ENCODE measurements around the gene EIF6.
"Not testable (repeated sequence)": the region's sequence is repeated elsewhere in the genome, so short reads cannot be mapped to it uniquely, and the experiment has no call there.

The EIF6 gene

GRCh38 chr20:35320396-35321126 lies 36.0 kb upstream of the EIF6 start:
- H3K9me3 ChIP-seq (ENCODE audit: low read length), result no peaks in the 10 kb centered on the region
- H3K36me3 ChIP-seq (ENCODE audit: insufficient read depth, low read length), result no peaks in the 10 kb centered on the region
- H3K4me1 ChIP-seq (ENCODE audit: insufficient read depth, low read length), result peaks cover 45% of the 10 kb centered on the region
- no peak overlapping the region for H3K9ac ChIP-seq (ENCODE audit: low read length)
- no peaks in the 10 kb centered on the region for H3K27me3 ChIP-seq (ENCODE audit: control insufficient read depth in 1 of 2, insufficient read depth in 2 of 2, low read length in 2 of 2)
- H3K27ac ChIP-seq (ENCODE audit: low read depth, low read length), result peak overlapping the region; percentile 82
- H3K4me3 ChIP-seq (ENCODE audit: low read depth in 1 of 2, low read length in 2 of 2), result no peak overlapping the region

- H3K4me3 ChIP-seq (ENCODE audit: low read depth in 1 of 2, low read length in 2 of 2), result no peak overlapping the region
- peak overlapping the region; percentile 82 for H3K27ac ChIP-seq (ENCODE audit: low read depth, low read length)
- H3K4me1 ChIP-seq (ENCODE audit: insufficient read depth, low read length), result peaks cover 46% of the 10 kb centered on the region
- H3K36me3 ChIP-seq (ENCODE audit: insufficient read depth, low read length), result no peaks in the 10 kb centered on the region
- H3K9me3 ChIP-seq (ENCODE audit: low read length), result no peaks in the 10 kb centered on the region
- H3K27me3 ChIP-seq (ENCODE audit: control insufficient read depth in 1 of 2, insufficient read depth in 2 of 2, low read length in 2 of 2), result no peaks in the 10 kb centered on the region
- no peak overlapping the region for H3K9ac ChIP-seq (ENCODE audit: low read length)
These were observed 35.3 kb upstream of the EIF6 start for GRCh38 chr20:35319871-35320197.

GRCh38 chr20:35319192-35319870 lies 34.8 kb upstream of the EIF6 start:
- Histone ChIP-seq H3K36me3 (ENCODE audit: insufficient read depth, low read length) (no peaks in the 10 kb centered on the region), H3K27me3 (ENCODE audit: control insufficient read depth in 1 of 2, insufficient read depth in 2 of 2, low read length in 2 of 2) (no peaks in the 10 kb centered on the region), H3K4me3 (ENCODE audit: low read depth in 1 of 2, low read length in 2 of 2) (no peak overlapping the region), H3K9ac (ENCODE audit: low read length) (no peak overlapping the region), H3K4me1 (ENCODE audit: insufficient read depth, low read length) (peaks cover 46% of the 10 kb centered on the region), H3K27ac (ENCODE audit: low read depth, low read length) (peak overlapping the region; percentile 82), H3K9me3 (ENCODE audit: low read length) (no peaks in the 10 kb centered on the region)

- no peaks in the 10 kb centered on the region for H3K9me3 ChIP-seq (ENCODE audit: low read length)
- H3K4me3 ChIP-seq (ENCODE audit: low read depth in 1 of 2, low read length in 2 of 2), result no peak overlapping the region
- no peaks in the 10 kb centered on the region for H3K36me3 ChIP-seq (ENCODE audit: insufficient read depth, low read length)
- H3K27ac ChIP-seq (ENCODE audit: low read depth, low read length), result peak overlapping the region; percentile 82
- no peaks in the 10 kb centered on the region for H3K27me3 ChIP-seq (ENCODE audit: control insufficient read depth in 1 of 2, insufficient read depth in 2 of 2, low read length in 2 of 2)
- no peak overlapping the region for H3K9ac ChIP-seq (ENCODE audit: low read length)
- peaks cover 46% of the 10 kb centered on the region for H3K4me1 ChIP-seq (ENCODE audit: insufficient read depth, low read length)
These were observed 34.1 kb upstream of the EIF6 start for GRCh38 chr20:35318502-35319157.

GRCh38 chr20:35317416-35318210 lies 33.0 kb upstream of the EIF6 start:
- Histone ChIP-seq H3K27me3 (ENCODE audit: control insufficient read depth in 1 of 2, insufficient read depth in 2 of 2, low read length in 2 of 2) (no peaks in the 10 kb centered on the region), H3K9me3 (ENCODE audit: low read length) (no peaks in the 10 kb centered on the region), H3K4me3 (ENCODE audit: low read depth in 1 of 2, low read length in 2 of 2) (no peak overlapping the region), H3K9ac (ENCODE audit: low read length) (no peak overlapping the region), H3K27ac (ENCODE audit: low read depth, low read length) (peak overlapping the region; percentile 82), H3K36me3 (ENCODE audit: insufficient read depth, low read length) (no peaks in the 10 kb centered on the region), H3K4me1 (ENCODE audit: insufficient read depth, low read length) (peaks cover 46% of the 10 kb centered on the region)

- no peak overlapping the region for H3K4me3 ChIP-seq (ENCODE audit: low read depth in 1 of 2, low read length in 2 of 2)
- peaks cover 46% of the 10 kb centered on the region for H3K4me1 ChIP-seq (ENCODE audit: insufficient read depth, low read length)
These were observed 31.5 kb upstream of the EIF6 start for GRCh38 chr20:35316086-35316485.

GRCh38 chr20:35315632-35316020 lies 31.1 kb upstream of the EIF6 start:
- not testable (repeated sequence) for H3K36me3 ChIP-seq (ENCODE audit: insufficient read depth, low read length); H3K4me3 ChIP-seq (ENCODE audit: low read depth in 1 of 2, low read length in 2 of 2); H3K9me3 ChIP-seq (ENCODE audit: low read length); H3K27me3 ChIP-seq (ENCODE audit: control insufficient read depth in 1 of 2, insufficient read depth in 2 of 2, low read length in 2 of 2); H3K9ac ChIP-seq (ENCODE audit: low read length)
- Histone ChIP-seq H3K27ac (ENCODE audit: low read depth, low read length) (peak overlapping the region; percentile 10), H3K4me1 (ENCODE audit: insufficient read depth, low read length) (peaks cover 44% of the 10 kb centered on the region)

More at GRCh38 chr20:35316086-35316485, 31.5 kb upstream of the EIF6 start:
- no peaks in the 10 kb centered on the region for H3K9me3 ChIP-seq (ENCODE audit: low read length)
- peak overlapping the region; percentile 10 for H3K27ac ChIP-seq (ENCODE audit: low read depth, low read length)
- no peaks in the 10 kb centered on the region for H3K36me3 ChIP-seq (ENCODE audit: insufficient read depth, low read length)
- no peak overlapping the region for H3K9ac ChIP-seq (ENCODE audit: low read length)
- H3K27me3 ChIP-seq (ENCODE audit: control insufficient read depth in 1 of 2, insufficient read depth in 2 of 2, low read length in 2 of 2), result no peaks in the 10 kb centered on the region

- Histone ChIP-seq H3K4me1 (ENCODE audit: insufficient read depth, low read length) (peaks cover 38% of the 10 kb centered on the region), H3K36me3 (ENCODE audit: insufficient read depth, low read length) (no peaks in the 10 kb centered on the region), H3K4me3 (ENCODE audit: low read depth in 1 of 2, low read length in 2 of 2) (no peak overlapping the region), H3K27me3 (ENCODE audit: control insufficient read depth in 1 of 2, insufficient read depth in 2 of 2, low read length in 2 of 2) (no peaks in the 10 kb centered on the region), H3K9me3 (ENCODE audit: low read length) (no peaks in the 10 kb centered on the region), H3K9ac (ENCODE audit: low read length) (no peak overlapping the region), H3K27ac (ENCODE audit: low read depth, low read length) (no peak overlapping the region)
These were observed 30.5 kb upstream of the EIF6 start for GRCh38 chr20:35314816-35315631.

- Histone ChIP-seq H3K4me1 (ENCODE audit: insufficient read depth, low read length) (peaks cover 27% of the 10 kb centered on the region), H3K36me3 (ENCODE audit: insufficient read depth, low read length) (no peaks in the 10 kb centered on the region)
These were observed 27.7 kb upstream of the EIF6 start for GRCh38 chr20:35312318-35312717.

GRCh38 chr20:35311822-35312221 lies 27.2 kb upstream of the EIF6 start:
- Histone ChIP-seq H3K4me1 (ENCODE audit: insufficient read depth, low read length) (peaks cover 31% of the 10 kb centered on the region), H3K36me3 (ENCODE audit: insufficient read depth, low read length) (no peaks in the 10 kb centered on the region), H3K27me3 (ENCODE audit: control insufficient read depth in 1 of 2, insufficient read depth in 2 of 2, low read length in 2 of 2) (no peaks in the 10 kb centered on the region), H3K9ac (ENCODE audit: low read length) (no peak overlapping the region), H3K9me3 (ENCODE audit: low read length) (no peaks in the 10 kb centered on the region), H3K4me3 (ENCODE audit: low read depth in 1 of 2, low read length in 2 of 2) (no peak overlapping the region), H3K27ac (ENCODE audit: low read depth, low read length) (no peak overlapping the region)

More at GRCh38 chr20:35312318-35312717, 27.7 kb upstream of the EIF6 start:
- no peak overlapping the region for H3K4me3 ChIP-seq (ENCODE audit: low read depth in 1 of 2, low read length in 2 of 2)
- H3K9ac ChIP-seq (ENCODE audit: low read length), result no peak overlapping the region
- H3K27me3 ChIP-seq (ENCODE audit: control insufficient read depth in 1 of 2, insufficient read depth in 2 of 2, low read length in 2 of 2), result no peaks in the 10 kb centered on the region
- H3K9me3 ChIP-seq (ENCODE audit: low read length), result no peaks in the 10 kb centered on the region
- H3K27ac ChIP-seq (ENCODE audit: low read depth, low read length), result no peak overlapping the region
